Activated naive CD4-positive, alpha-beta T cell treated with anti-CD3 and anti-CD28 coated beads, Interleukin-2, amount 10 ng/mL, durations not matched to agents 7 days and 5 days (primary cell): ENCODE results near the gene OR10J5.
"Not testable (repeated sequence)": the region's sequence is repeated elsewhere in the genome, so short reads cannot be mapped to it uniquely, and the experiment has no call there.

Experiments
- CTCF ChIA-PET: fragments of 350-600 bp; sonication (Branson Sonifier 250); formaldehyde crosslinking; loops from one replicate; lab custom pipeline; 2021; ENCODE audit warnings: antibody characterized with exemption; lab: Charles Lee
- DNase-seq: peaks from one replicate; pipeline ENCODE4 v3.0.0-alpha.2; 2020
- H3K27ac Mint-ChIP-seq: one replicate; pipeline ENCODE4 v1.8.0; 2021; ENCODE audit warnings: mild to moderate bottlenecking, moderate library complexity, mixed read lengths
- H3K27me3 Mint-ChIP-seq: one replicate; pipeline ENCODE4 v1.8.0; 2021; ENCODE audit warnings: mild to moderate bottlenecking, mixed read lengths
- H3K36me3 Mint-ChIP-seq: one replicate; pipeline ENCODE4 v1.8.0; 2021; ENCODE audit warnings: mixed read lengths
- H3K4me1 Mint-ChIP-seq: one replicate; pipeline ENCODE4 v1.8.0; 2021; ENCODE audit warnings: mixed read lengths
- H3K4me3 Mint-ChIP-seq: one replicate; pipeline ENCODE4 v1.8.0; 2021; ENCODE audit warnings: mild to moderate bottlenecking, moderate library complexity, mixed read lengths
- H3K9me3 Mint-ChIP-seq: one replicate; pipeline ENCODE4 v1.8.0; 2021; ENCODE audit warnings: mixed read lengths

OR10J5 gene

GRCh38 chr1:159535907-159536306 lies at the start of gene OR10J5:
TSS of gene OR10J5 (minus strand) at chr1:159536007. CDS start at chr1:159536007, 0 bp downstream.
- Mint-ChIP-seq H3K36me3 (no peaks in the 10 kb centered on the region), H3K27me3 (no peaks in the 10 kb centered on the region), H3K4me1 (no peaks in the 10 kb centered on the region), H3K9me3 (no peaks in the 10 kb centered on the region), H3K27ac (no peak within 1 kb of the TSS), H3K4me3 (no peak within 1 kb of the TSS)
- DNase-seq: no peak
- CTCF ChIA-PET: no interaction called here

- no peaks in the 10 kb centered on the region for H3K27me3 Mint-ChIP-seq
- H3K4me3 Mint-ChIP-seq: no peak overlapping the region
- DNase-seq: no peak
- no peak overlapping the region for H3K27ac Mint-ChIP-seq
- H3K36me3 Mint-ChIP-seq: no peaks in the 10 kb centered on the region
- no peaks in the 10 kb centered on the region for H3K4me1 Mint-ChIP-seq
- H3K9me3 Mint-ChIP-seq: no peaks in the 10 kb centered on the region
- CTCF ChIA-PET: no interaction called here
Observed at GRCh38 chr1:159584536-159584935, 48.7 kb upstream of the OR10J5 start.

- no peaks in the 10 kb centered on the region for H3K36me3 Mint-ChIP-seq
- H3K4me1 Mint-ChIP-seq: no peaks in the 10 kb centered on the region
- CTCF ChIA-PET: interaction anchor here (0.6 kb wide), 1 partner anchor 158 kb away, joined by 3 read pairs; no protein-coding TSS in a partner anchor
- DNase-seq: no peak
- no peaks in the 10 kb centered on the region for H3K9me3 Mint-ChIP-seq
- H3K4me3 Mint-ChIP-seq: no peak overlapping the region
- no peaks in the 10 kb centered on the region for H3K27me3 Mint-ChIP-seq
- no peak overlapping the region for H3K27ac Mint-ChIP-seq
Observed at GRCh38 chr1:159581422-159581821, 45.6 kb upstream of the OR10J5 start.

- Mint-ChIP-seq H3K27ac (no peak overlapping the region), H3K27me3 (no peaks in the 10 kb centered on the region), H3K4me3 (no peak overlapping the region), H3K36me3 (no peaks in the 10 kb centered on the region), H3K4me1 (no peaks in the 10 kb centered on the region), H3K9me3 (no peaks in the 10 kb centered on the region)
- CTCF ChIA-PET: no interaction called here
- no peak for DNase-seq
Observed at GRCh38 chr1:159580340-159580739, 44.5 kb upstream of the OR10J5 start.

GRCh38 chr1:159577446-159577845 lies 41.6 kb upstream of the OR10J5 start:
- no peaks in the 10 kb centered on the region for H3K4me1 Mint-ChIP-seq
- H3K36me3 Mint-ChIP-seq: no peaks in the 10 kb centered on the region
- H3K4me3 Mint-ChIP-seq: no peak overlapping the region
- peaks cover 3% of the 10 kb centered on the region for H3K9me3 Mint-ChIP-seq
- no peak for DNase-seq
- no peaks in the 10 kb centered on the region for H3K27me3 Mint-ChIP-seq
- no peak overlapping the region for H3K27ac Mint-ChIP-seq
- CTCF ChIA-PET: no interaction called here

GRCh38 chr1:159562680-159563079 lies 26.9 kb upstream of the OR10J5 start:
- no peak for DNase-seq
- no peaks in the 10 kb centered on the region for H3K9me3 Mint-ChIP-seq
- no peaks in the 10 kb centered on the region for H3K36me3 Mint-ChIP-seq
- H3K27ac Mint-ChIP-seq: no peak overlapping the region
- no peaks in the 10 kb centered on the region for H3K4me1 Mint-ChIP-seq
- H3K4me3 Mint-ChIP-seq: no peak overlapping the region
- CTCF ChIA-PET: no interaction called here
- no peaks in the 10 kb centered on the region for H3K27me3 Mint-ChIP-seq

- H3K27me3 Mint-ChIP-seq: no peaks in the 10 kb centered on the region
- H3K36me3 Mint-ChIP-seq: no peaks in the 10 kb centered on the region
- no peak overlapping the region for H3K4me3 Mint-ChIP-seq
- H3K9me3 Mint-ChIP-seq: no peaks in the 10 kb centered on the region
- CTCF ChIA-PET: no interaction called here
- no peaks in the 10 kb centered on the region for H3K4me1 Mint-ChIP-seq
- no peak for DNase-seq
- no peak overlapping the region for H3K27ac Mint-ChIP-seq
Observed at GRCh38 chr1:159561497-159561896, 25.7 kb upstream of the OR10J5 start.

GRCh38 chr1:159560599-159560998 lies 24.8 kb upstream of the OR10J5 start:
- Mint-ChIP-seq H3K9me3 (no peaks in the 10 kb centered on the region), H3K36me3 (no peaks in the 10 kb centered on the region), H3K4me3 (no peak overlapping the region), H3K27me3 (no peaks in the 10 kb centered on the region), H3K4me1 (no peaks in the 10 kb centered on the region), H3K27ac (no peak overlapping the region)
- CTCF ChIA-PET: no interaction called here
- no peak for DNase-seq

GRCh38 chr1:159556931-159557369 lies 21.1 kb upstream of the OR10J5 start:
- no peak for DNase-seq
- Mint-ChIP-seq H3K9me3 (no peaks in the 10 kb centered on the region), H3K4me3 (no peak overlapping the region), H3K27ac (no peak overlapping the region), H3K27me3 (no peaks in the 10 kb centered on the region), H3K36me3 (no peaks in the 10 kb centered on the region), H3K4me1 (no peaks in the 10 kb centered on the region)
- CTCF ChIA-PET: no interaction called here

- no peaks in the 10 kb centered on the region for H3K9me3 Mint-ChIP-seq
- H3K4me1 Mint-ChIP-seq: no peaks in the 10 kb centered on the region
- CTCF ChIA-PET: no interaction called here
- no peaks in the 10 kb centered on the region for H3K27me3 Mint-ChIP-seq
- H3K36me3 Mint-ChIP-seq: no peaks in the 10 kb centered on the region
- DNase-seq: no peak
- H3K27ac Mint-ChIP-seq: no peak overlapping the region
- H3K4me3 Mint-ChIP-seq: no peak overlapping the region
Observed at GRCh38 chr1:159554696-159555095, 18.9 kb upstream of the OR10J5 start.

- DNase-seq: no peak
- Mint-ChIP-seq H3K9me3 (no peaks in the 10 kb centered on the region), H3K36me3 (no peaks in the 10 kb centered on the region), H3K27ac (no peak overlapping the region), H3K4me1 (no peaks in the 10 kb centered on the region), H3K4me3 (no peak overlapping the region), H3K27me3 (no peaks in the 10 kb centered on the region)
- CTCF ChIA-PET: no interaction called here
Observed at GRCh38 chr1:159554261-159554660, 18.5 kb upstream of the OR10J5 start.

GRCh38 chr1:159548126-159548525 lies 12.3 kb upstream of the OR10J5 start:
- CTCF ChIA-PET: no interaction called here
- DNase-seq: no peak
- H3K36me3 Mint-ChIP-seq: no peaks in the 10 kb centered on the region
- H3K4me1 Mint-ChIP-seq: no peaks in the 10 kb centered on the region
- no peak overlapping the region for H3K4me3 Mint-ChIP-seq
- H3K27me3 Mint-ChIP-seq: no peaks in the 10 kb centered on the region
- H3K27ac Mint-ChIP-seq: no peak overlapping the region
- H3K9me3 Mint-ChIP-seq: no peaks in the 10 kb centered on the region

- Mint-ChIP-seq H3K4me1 (no peaks in the 10 kb centered on the region), H3K9me3 (no peaks in the 10 kb centered on the region), H3K4me3 (no peak overlapping the region), H3K27me3 (no peaks in the 10 kb centered on the region), H3K36me3 (no peaks in the 10 kb centered on the region), H3K27ac (no peak overlapping the region)
- CTCF ChIA-PET: no interaction called here
- DNase-seq: no peak
Observed at GRCh38 chr1:159532922-159533321, 2.9 kb downstream of the OR10J5 start.

- H3K36me3 Mint-ChIP-seq, H3K27ac Mint-ChIP-seq, H3K9me3 Mint-ChIP-seq, CTCF ChIA-PET, H3K4me1 Mint-ChIP-seq, DNase-seq, H3K4me3 Mint-ChIP-seq, H3K27me3 Mint-ChIP-seq: not testable (repeated sequence)
Observed at GRCh38 chr1:159524792-159525191, 11.0 kb downstream of the OR10J5 start.

- Mint-ChIP-seq H3K27me3 (no peaks in the 10 kb centered on the region), H3K4me1 (no peaks in the 10 kb centered on the region), H3K27ac (no peak overlapping the region), H3K4me3 (no peak overlapping the region), H3K36me3 (no peaks in the 10 kb centered on the region), H3K9me3 (no peaks in the 10 kb centered on the region)
- CTCF ChIA-PET: no interaction called here
- no peak for DNase-seq
Observed at GRCh38 chr1:159510229-159510541, 25.6 kb downstream of the OR10J5 start.
